ENCODE results near the gene MATCAP1.

Gene MATCAP1

DNA sequence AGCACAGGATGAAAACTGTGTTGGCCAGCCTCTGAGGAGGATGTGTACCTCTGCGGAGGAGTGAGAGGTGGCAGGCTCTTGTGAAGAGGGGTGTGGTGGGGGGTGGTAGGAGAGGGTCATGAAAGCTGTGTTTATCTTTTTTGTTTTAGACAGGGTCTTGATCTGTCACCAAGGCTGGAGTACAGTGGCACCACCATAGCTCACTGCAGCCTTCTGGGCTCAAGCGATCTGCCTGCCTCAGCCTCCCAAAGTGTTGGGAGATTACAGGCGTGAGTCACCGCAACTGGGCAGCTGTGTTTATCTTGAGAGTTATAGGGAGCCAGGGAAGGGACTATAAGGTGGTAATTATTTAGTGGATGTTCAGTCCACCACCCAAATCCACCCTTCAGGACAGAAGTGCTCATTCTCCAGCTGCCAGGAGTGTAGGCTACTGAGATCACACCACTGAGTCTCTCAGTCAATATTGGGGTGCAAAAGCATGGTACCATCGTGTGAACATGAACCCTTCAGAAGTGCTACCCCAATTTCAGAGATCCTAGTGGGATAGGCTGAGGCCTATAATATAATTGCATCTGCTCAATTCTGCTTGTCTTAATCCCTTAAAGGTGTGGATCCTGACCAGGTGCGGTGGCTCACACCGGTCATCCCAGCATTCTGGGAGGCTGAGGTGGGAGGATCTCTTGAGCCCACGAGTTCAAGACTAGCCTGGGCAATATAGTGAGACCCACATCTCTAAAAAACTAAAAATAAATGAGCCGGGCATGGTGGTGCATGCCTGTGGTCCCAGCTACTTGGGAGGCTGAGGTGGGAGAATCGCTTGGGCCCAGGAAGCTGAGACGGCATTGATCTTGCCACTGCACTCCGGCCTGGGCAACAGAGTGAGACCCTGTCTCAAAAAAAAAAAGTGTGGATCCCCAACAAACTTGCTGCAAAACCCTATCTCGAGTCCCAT is 7.0 kb upstream of the MATCAP1 start:
- DNase-seq (ENCODE audit: low spot score): no peak

DNA sequence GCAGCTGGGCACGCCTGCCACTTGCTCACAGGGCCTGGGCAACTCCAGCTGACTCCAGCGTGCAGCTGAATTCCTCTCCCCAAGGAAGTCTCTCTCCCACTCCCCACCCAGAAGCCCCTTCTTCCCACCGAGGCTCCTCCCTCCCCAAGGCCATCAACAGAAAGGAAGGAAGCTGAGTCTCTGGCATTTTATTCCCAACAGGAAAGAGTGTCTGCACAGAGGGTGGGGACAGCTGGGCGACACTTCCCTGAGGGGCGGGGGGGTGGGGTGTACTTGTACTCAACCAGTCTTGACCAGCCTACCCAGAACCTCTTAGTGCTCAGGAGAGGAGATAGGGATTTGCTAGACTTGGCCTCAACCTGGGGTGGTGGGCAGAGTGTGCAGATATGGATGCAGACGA is 6.3 kb upstream of the MATCAP1 start, which contains the start of gene EXOC3L1:
EXOC3L1 (minus strand) TSS at position 96 of the 400 bp plus-strand sequence. CDS start 460 bp downstream, outside the sequence.
- DNase-seq (ENCODE audit: low spot score): no peak

DNA sequence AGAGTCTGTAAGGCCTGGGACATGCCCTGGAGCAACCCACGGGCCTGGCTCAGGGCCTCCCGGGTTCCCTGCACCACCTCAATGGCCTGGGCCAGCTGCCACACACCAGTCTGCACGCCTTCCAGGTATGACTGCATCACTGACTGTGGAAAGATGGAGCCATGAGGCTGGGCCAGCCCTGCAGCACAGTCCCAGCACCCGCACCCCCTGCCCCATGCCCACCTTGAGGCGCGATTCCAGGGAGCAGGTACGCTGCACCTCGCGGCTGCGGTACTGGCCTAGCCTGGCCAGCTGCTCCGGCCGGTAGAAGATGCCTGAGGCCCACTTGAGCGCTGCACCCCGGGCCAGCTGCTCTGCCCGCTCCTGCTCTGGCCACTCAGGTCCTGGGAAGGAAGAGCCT is 5.0 kb upstream of the MATCAP1 start:
- no peak for DNase-seq (ENCODE audit: low spot score)

DNA sequence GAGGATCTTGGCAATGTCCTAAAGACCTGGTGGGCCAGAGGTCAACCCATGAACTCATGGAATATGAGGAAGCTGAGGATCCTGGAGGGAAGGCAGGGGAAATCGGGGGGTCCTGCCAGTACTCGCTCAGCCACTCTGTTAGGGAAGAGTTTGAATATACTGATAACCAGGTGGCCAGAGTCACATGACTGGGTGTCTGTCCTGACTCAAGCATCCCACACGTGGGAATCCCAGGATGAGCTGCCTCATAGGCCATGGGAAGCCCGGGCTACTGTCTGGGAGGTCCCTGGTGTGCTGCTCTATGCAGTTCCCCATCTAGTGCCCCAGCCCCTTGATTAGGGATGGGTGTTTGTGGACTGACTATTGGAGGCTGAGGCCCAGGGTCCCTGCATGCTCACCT is 4.6 kb upstream of the MATCAP1 start:
- no peak for DNase-seq (ENCODE audit: low spot score)

DNA sequence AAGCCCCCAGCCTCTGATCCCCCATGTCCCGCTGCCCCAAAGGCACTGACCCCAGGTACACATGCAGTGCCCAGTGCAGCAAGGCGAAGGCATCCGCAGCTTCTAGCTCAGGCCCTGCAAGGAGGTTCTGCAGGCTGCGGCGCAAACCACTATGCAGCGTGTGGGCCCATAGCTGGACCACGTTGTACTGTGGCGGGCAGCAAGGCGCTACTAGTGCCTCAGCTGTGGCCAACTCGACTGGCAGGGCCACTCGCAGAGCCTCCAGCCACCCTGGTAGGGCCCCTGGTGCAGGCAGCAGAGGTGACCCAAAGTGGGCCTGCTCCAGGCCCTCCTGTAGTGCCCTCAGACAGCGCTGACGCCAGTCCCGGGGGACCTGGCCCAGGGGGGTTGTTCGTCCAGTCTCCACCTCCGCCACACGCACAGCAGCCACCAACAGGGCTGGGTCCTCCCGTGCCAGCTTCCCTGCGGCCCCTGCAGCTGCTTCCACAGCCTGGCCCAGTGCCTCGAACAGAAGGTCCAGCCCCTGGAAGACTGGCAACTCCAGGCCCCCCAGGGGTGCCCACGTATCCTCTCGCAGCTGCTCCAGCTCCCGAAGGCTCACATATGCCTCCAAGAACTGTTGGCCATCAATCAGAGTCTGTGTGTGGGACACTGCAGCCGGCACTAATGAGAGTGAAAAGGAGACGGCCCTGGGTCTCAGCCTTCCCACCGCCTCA is 3.6 kb upstream of the MATCAP1 start:
- no peak for DNase-seq (ENCODE audit: low spot score)

DNA sequence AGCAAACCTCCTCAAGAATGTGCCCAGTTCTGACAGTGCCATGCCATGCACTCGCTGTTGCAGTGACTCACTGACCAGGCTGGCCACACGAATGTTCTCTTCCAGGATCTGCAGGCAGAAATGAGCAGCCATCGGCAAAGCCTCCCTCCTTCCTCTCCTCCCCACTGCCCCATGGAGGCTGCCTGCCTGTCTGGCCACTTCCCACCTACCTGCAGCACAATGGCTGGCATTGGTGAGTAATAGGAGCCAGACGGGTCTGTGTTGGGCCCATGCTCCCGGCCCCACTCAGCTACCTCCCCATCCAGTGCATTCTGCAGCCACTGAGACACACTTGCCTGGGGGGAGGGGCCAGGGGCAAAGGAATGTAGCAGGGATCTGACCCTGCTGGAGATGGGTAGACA is 2.8 kb upstream of the MATCAP1 start:
- DNase-seq (ENCODE audit: low spot score): no peak

DNA sequence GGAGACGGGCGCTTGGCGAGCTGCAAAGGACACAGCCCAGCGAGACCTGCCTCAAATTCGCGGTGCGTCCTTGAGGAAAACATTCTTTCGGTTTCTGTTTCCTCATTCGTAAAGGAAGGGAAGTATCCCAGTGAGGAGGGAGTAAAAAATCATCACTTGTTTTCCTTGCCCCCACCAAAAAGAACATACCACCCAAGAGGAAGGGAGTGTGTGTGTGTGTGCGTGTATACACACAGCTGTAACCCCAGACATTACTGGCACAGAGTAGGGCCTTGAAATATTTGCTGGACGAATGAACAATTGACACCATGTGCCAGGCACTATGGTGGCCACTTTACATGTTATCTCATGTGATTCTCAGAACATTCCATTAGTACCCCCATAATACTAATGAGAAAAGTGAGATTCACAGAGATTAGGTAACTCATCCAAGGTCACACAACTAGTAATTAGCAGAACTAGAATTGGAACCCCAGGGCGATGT is 1.9 kb upstream of the MATCAP1 start:
- no peak for DNase-seq (ENCODE audit: low spot score)

DNA sequence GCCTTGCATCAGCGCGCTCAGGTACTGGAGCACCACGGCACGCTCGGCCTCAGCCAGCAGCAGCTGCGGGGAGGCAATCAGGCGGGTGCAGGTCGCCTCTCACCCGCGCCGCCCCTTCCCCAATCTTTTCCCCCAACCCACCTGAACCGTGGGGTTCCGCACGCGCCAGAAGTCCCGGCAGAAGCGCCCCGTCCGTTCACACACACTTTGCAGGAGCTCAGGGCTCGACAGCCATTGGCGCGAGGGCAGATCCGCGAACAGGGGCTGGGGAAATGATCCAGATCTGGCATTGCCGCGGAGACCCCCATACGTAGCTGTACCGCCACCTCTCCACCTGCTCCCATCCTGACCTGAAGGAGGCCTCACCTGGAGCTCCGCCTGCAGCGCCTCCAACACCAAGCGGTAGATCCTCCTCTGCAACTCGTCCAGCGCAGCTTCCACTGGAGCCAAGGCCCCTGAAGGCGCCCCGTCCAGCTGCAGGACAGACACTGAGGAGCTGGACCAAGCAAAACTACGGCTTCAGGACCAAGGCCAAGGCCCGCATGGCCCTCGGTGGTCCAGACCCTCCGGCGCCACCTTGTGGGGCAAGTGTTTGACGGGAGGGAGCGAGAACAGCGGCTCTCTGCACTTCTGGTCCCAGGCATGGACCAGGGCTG is 1.4 kb upstream of the MATCAP1 start:
- DNase-seq (ENCODE audit: low spot score): peak; percentile 87

DNA sequence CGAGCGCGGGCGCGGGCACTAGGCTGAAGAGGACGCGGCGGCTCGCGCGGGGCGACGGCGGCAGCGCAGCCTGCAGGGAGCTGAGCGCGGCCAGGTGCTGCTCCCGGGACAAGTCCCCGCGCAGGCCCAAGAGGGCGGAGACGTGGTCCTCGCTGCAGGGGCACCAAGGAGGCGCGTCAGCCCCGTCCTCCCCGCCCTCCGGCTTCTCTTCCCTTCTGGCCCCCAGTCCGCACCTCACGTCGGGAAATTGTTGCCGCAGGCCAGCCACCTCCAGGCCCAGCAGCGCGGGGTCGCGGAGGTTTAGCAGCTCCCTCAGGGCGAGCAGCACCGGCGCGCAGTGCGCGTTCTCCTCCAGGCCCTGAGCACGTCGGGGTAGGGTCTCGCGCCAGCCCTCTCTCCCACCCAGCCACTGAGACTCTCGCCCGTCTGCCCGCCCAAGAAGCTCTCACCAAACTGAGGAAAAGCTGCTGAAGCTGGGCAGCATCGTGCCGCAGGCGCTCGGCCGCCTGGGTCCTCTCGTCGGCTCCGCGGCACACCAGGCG is 761 bp upstream of the MATCAP1 start:
- no peak for DNase-seq (ENCODE audit: low spot score)

DNA sequence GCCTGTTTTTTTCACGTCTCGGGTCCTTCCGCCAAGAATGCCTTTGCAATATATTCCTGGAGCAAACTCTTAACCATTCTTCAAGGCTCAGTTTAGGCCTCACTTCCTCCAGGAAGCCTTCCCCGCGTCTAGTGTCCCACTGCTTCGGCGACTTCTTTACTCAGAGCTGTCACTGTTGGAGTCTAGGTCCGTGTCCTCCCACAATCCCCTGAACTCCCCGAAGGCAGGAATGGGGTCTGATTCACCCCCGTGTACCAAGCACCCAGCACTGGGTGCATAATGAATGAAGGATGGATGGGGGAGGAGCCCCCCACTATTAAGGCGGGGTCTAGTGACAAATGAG is 508 bp downstream of the MATCAP1 start:
- DNase-seq (ENCODE audit: low spot score): no peak

DNA sequence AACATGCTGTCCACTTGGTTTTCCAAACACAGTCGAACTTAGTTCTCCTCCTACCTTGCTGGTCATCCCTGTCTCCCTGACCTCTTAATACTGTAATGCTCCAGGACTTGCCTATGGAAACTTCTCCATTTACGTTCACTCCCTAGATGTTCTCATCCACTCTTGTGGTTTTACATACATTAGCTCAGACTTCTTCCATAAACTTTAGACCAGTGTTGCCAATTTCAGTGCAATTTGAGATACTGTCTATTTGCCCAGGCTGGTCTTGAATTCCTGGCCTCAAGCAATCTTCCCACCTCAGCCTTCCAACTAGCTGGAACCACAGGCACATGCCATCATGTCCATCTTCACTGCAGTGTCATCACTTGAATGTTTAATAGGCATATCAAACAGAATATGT is 1.5 kb downstream of the MATCAP1 start:
- DNase-seq (ENCODE audit: low spot score): no peak

DNA sequence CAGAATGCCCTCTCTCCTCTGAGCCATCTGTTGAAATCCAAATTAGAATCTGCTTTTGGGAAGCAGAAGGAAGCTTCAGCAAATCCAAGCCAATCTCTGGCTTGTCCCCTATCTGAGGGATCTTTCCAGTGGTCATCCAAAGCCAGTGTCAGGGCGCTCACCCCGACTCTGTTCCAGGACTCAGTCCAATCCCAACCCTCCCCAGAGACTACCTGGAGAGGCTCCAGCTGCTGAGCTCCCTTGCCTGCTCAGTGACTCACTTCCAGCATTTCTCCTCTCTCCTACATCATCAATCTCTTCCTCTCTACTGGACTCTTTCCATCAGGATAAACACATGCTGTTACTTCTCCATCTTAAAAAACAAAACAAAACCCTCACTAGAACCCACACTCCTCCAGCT is 2.4 kb downstream of the MATCAP1 start:
- peak; percentile 48 for DNase-seq (ENCODE audit: low spot score)

DNA sequence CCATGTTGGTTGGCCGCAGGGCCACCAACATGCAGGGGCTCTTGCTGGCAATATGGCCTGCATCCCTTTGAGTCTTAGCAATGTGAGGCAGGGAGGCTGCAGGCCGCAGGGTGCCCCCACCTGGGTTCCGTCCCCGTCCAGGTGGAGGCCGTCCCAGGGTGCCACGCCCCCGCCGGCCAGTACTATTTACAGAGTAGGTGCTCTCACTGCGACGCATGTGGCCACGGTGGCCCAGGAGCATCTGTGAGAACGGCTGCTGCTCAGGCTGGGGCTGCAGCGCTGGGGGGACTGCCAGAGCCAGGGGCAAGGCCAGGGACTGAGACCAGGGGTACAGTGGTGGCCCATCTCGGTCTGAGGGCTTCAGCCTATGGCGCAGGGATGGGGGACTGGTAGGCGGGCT is 3.6 kb downstream of the MATCAP1 start:
- no peak for DNase-seq (ENCODE audit: low spot score)

DNA sequence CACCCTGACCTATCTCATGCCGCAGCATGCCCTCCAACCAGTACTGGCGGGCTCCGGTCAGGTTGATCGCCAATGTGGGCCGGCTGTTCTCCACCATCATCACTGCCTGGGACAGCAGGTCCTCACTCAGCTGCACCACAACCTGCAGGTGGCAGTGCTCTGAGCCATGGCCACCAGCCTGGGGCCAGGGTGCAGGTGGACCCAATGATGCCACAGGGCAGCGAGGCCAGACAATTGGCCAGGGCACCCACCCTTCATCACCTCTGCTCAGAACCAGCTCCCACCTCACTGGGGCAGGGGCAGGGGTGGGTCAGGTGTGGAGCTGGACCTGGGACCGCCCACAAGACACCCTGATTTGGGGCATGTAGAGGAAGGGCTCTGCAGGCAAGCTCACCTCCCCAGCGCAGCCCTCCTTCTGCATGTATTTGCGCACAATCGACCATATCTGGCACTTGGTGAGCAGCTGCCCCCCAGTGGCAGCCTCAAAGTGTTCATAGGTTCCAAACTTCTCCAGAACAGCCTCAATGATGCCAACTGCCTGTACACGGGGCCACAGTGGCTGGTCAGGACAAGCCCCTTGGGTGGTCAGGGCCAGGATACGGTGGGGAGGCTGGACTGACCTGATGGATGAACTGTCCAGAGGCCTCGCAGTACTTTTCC is 4.2 kb downstream of the MATCAP1 start:
- DNase-seq (ENCODE audit: low spot score): no peak

DNA sequence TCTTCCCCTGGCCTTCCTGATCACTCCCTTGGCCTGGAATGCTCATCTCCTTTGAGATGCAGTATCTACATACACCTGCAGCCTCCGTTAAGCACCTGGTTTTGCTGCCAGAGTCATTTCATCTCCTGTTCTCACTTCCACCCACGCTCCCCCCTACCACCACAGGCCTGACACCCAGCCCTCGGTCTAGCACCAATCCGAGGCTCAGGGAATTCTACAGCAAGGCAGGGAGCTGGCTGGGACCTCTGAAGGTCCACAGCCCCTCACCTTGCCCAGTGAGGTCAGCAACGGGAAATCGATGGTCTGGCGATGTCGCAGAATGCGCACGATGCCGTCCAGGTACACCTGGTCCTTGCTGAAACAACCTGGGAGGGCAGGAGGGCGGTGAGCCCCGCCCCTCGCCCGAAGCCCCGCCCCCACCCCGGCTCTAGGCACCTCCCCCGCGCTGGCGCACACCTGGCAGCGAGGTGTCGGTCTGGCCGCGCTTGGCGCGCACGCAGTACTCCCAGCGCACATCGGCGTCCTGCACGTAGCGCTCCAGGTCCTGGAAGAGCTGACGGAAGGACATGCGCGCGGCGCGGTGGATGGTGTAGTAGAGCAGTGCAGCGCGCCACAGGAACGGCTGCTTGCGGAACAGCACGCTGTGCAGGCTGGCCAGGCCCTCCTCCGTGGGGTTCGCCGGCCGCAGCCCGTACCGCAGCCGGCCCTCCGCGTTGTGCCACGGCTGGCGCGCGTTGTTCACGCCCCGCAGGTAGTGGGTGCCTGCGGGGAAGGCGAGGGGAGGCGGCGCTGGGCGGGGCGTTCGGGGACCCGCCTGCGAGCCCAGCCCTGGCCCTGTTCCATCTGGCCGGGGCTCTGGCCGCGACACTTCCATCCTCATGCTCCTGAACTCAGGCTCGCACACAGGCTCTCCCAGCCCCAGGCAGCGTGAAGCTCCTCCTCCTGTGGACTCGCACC is 5.7 kb downstream of the MATCAP1 start:
- peak; percentile 72 for DNase-seq (ENCODE audit: low spot score)

DNA sequence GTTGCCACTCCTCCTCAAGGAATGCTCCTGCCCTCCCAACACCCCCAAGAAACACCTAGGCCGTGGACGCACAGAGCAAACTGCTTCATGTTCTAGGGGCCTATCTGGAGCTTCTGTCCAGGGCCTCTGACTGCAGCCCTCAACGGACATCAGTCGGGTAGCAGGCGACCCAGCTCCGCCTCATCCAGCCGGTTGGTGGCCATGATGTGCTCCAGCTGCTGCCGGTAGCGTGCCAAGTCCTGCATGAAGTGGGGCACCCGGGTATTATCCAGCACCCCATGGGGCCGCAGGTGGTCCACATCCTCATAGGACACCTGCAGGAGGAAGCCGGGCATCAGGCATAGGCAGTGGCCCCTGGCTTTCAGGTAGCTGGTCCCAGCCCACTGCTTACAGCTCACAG is 7.1 kb downstream of the MATCAP1 start:
- DNase-seq (ENCODE audit: low spot score): no peak

DNA sequence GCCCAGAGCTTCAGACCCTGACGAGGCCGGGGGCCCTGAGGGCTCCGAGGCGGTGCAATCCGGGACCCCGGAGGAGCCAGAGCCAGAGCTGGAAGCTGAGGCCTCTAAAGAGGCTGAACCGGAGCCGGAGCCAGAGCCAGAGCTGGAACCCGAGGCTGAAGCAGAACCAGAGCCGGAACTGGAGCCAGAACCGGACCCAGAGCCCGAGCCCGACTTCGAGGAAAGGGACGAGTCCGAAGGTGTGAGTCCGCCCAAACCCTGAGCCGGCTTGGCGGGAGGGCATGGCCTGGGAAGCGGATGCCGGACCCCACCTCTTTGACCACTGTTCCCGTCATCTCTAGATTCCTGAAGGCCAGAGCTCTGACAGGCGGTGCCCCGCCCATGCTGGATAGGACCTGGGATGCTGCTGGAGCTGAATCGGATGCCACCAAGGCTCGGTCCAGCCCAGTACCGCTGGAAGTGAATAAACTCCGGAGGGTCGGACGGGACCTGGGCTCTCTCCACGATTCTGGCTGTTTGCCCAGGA is 9.0 kb downstream of the MATCAP1 start:
- no peak for DNase-seq (ENCODE audit: low spot score)

DNA sequence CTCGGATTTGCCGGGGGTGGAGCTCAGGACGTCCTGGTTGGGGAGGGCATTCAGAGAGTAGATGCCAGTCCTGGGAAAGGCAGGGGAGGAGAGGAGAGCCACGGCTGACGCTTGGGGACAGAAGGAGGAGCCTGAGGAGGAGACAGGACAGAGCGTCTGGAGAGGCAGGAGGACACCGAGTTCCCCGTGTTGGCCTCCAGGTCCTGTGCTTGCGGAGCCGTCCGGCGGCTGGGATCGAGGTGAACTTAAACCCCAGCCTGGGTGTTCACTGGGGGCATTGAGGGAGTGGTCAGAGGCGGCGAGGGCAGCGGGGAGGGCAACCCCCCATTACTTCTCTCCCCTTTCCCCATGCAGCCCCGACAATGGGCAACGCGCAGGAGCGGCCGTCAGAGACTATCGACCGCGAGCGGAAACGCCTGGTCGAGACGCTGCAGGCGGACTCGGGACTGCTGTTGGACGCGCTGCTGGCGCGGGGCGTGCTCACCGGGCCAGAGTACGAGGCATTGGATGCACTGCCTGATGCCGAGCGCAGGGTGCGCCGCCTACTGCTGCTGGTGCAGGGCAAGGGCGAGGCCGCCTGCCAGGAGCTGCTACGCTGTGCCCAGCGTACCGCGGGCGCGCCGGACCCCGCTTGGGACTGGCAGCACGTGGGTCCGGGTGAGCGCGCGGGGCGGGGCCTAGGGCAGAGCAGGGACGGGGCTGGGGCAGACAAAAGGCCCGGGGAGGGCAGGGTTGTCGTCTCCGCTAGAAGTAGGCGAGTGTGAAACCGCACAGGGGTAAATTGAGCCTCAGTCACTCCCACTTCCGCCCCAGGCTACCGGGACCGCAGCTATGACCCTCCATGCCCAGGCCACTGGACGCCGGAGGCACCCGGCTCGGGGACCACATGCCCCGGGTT is 9.7 kb downstream of the MATCAP1 start:
- DNase-seq (ENCODE audit: low spot score): peak; percentile 86

DNA sequence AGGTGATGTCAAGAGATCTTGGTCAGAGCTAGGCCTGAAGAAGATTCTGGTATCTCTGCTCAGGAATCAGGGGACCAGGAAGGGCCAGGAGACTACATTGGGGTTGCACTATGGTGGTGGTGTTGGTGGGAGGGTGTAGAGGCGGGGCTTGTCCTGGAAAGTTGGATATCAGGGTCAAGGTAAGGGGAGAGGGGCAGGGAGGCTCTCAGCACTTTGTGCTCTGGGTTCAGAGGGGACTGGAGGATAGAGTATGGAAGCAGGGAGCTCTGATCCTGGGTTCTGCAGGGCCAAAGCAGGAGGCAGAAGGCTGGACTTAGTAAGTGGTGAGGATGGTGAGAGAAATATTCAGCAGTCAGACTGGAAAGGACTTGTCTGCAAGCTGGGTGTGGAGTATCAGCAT is 10.4 kb downstream of the MATCAP1 start:
- no peak for DNase-seq (ENCODE audit: low spot score)
